AG04450 (cell line): ENCODE measurements around the gene C10orf90. TPM values are rescaled to one million over a fixed set of nuclear protein-coding genes. Genes with fewer than 3 reads are reported as not detected.

ENCODE experiments used
- CTCF ChIA-PET: fragments of 300-600, 350-600 bp; formaldehyde crosslinking; extraction: SDS; loops from one replicate; lab custom pipeline; 2022; ENCODE audit warnings: antibody characterized with exemption, inconsistent platforms; lab: Charles Lee
- POLR2A ChIA-PET: fragments of 350-600 bp; formaldehyde crosslinking; extraction: SDS; loops from one replicate; lab custom pipeline; 2021; ENCODE audit warnings: antibody characterized with exemption, inconsistent platforms; lab: Yijun Ruan, JAX
- DNase-seq: peaks from one replicate; pipeline ENCODE4 v3.0.0-alpha.2; 2011; ENCODE audit warnings: low read depth, low spot score
- H3K27ac ChIP-seq: one replicate; pipeline ENCODE4 v1.5.1; 2012; ENCODE audit warnings: low read depth, low read length, control low read depth
- H3K27me3 ChIP-seq: one replicate; pipeline ENCODE4 v1.6.0; 2012; ENCODE audit warnings: low read length; ENCODE audit not compliant: control insufficient read depth, insufficient read depth
- H3K4me3 ChIP-seq: 2 replicates; pipeline ENCODE4 v1.5.1; 2011; ENCODE audit warnings: mild to moderate bottlenecking, low read depth, low read length, control low read depth
- H3K9me3 ChIP-seq: 2 replicates; pipeline ENCODE4 v1.5.1; 2012; ENCODE audit warnings: low read length; ENCODE audit not compliant: control insufficient read depth, insufficient read depth
- polyA plus RNA-seq: library from polyadenylated mRNA; depleted of rRNA; stranded (reverse); fragments of >200 nt; gene quantifications from 2 replicates; pipeline ENCODE4 v1.2.3, GENCODE V29; 2011
- TF ChIP-seq, protein P1 (sequence below): IDR thresholded peaks from 2 replicates; pipeline ENCODE4 v1.5.1; 2011; ENCODE audit warnings: low read depth, low read length, control low read depth, inconsistent platforms

C10orf90 gene
- polyA plus RNA-seq, 1 experiment: 0.10 TPM

DNA sequence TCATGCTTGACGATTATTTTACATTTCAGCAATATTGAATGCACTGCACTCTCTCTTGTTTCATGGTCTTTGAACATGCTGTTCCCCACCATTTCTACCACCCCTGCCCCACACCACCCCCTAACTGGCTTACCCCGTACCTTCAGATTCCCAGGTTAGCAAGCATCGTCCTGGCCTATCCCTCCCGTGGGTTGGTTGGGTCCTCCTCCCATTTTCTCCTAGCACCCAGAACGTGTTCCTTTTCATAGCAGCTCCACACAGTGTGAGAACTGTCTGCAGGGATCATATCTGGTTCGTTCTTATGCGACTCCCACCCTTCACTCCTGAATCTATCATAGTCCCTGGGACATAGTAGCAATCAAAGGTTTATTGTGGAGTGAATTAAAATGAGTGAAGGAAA lies 48.6 kb downstream of the C10orf90 start:
- Histone ChIP-seq H3K4me3 (no peak overlapping the region), H3K27me3 (peaks cover 2% of the 10 kb centered on the region), H3K9me3 (no peaks in the 10 kb centered on the region), H3K27ac (no peak overlapping the region)
- ChIA-PET POLR2A (no interaction called here), CTCF (no interaction called here)
- TF ChIP-seq, protein P1, sequence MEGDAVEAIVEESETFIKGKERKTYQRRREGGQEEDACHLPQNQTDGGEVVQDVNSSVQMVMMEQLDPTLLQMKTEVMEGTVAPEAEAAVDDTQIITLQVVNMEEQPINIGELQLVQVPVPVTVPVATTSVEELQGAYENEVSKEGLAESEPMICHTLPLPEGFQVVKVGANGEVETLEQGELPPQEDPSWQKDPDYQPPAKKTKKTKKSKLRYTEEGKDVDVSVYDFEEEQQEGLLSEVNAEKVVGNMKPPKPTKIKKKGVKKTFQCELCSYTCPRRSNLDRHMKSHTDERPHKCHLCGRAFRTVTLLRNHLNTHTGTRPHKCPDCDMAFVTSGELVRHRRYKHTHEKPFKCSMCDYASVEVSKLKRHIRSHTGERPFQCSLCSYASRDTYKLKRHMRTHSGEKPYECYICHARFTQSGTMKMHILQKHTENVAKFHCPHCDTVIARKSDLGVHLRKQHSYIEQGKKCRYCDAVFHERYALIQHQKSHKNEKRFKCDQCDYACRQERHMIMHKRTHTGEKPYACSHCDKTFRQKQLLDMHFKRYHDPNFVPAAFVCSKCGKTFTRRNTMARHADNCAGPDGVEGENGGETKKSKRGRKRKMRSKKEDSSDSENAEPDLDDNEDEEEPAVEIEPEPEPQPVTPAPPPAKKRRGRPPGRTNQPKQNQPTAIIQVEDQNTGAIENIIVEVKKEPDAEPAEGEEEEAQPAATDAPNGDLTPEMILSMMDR: no peak
- DNase-seq: no peak

GRCh38 chr10:126618466-126618865 lies 52.0 kb downstream of the C10orf90 start:
- POLR2A ChIA-PET: no interaction called here
- TF ChIP-seq, protein P1: no peak
- Histone ChIP-seq H3K27ac (no peak overlapping the region), H3K4me3 (no peak overlapping the region), H3K27me3 (peaks cover 5% of the 10 kb centered on the region), H3K9me3 (no peaks in the 10 kb centered on the region)
- no peak for DNase-seq
- CTCF ChIA-PET: no interaction called here

DNA sequence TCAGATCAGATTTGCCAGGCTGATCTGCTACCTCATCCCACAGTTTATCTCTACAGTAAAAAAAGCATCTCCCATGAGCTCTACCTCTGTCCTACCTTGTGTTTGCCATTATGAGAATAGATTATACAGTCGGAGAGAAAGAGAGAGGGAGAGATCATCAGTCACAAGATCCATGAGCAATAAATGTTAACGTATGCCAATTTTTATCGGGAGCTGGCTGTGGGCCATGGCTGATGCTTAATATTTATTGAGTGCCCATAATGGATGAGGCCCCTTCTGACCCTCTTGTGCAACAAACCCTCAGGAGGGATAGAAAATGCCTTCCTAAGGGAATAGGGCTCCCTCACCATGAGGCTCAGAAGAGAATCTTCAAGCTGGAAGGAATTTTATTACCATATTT lies 52.8 kb downstream of the C10orf90 start:
- TF ChIP-seq, protein P1: no peak
- H3K27ac ChIP-seq: no peak overlapping the region
- POLR2A ChIA-PET: no interaction called here
- H3K9me3 ChIP-seq: no peaks in the 10 kb centered on the region
- CTCF ChIA-PET: no interaction called here
- peaks cover 5% of the 10 kb centered on the region for H3K27me3 ChIP-seq
- H3K4me3 ChIP-seq: no peak overlapping the region
- DNase-seq: no peak

DNA sequence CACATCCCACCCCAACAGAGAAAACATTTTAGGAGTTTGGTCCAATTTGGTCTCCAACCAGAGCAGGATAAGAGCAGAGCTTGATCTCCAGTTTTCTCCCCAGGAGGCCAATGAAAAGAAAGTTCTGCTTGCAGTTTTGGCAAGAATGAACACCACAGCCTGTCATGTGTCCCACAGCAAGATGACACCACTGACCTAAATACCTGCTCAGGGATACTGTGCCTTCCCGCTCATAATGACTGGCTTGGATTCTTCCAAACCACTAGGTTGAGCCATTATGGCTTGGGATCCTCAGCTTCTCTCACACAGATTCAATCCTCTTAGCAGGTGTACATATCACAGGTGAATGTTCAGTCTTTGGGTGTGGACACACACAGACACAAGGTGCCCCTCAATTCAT lies 53.3 kb downstream of the C10orf90 start:
- TF ChIP-seq, protein P1: no peak
- DNase-seq: no peak
- no peak overlapping the region for H3K27ac ChIP-seq
- H3K27me3 ChIP-seq: peaks cover 5% of the 10 kb centered on the region
- ChIA-PET POLR2A (no interaction called here), CTCF (no interaction called here)
- no peaks in the 10 kb centered on the region for H3K9me3 ChIP-seq
- H3K4me3 ChIP-seq: no peak overlapping the region

DNA sequence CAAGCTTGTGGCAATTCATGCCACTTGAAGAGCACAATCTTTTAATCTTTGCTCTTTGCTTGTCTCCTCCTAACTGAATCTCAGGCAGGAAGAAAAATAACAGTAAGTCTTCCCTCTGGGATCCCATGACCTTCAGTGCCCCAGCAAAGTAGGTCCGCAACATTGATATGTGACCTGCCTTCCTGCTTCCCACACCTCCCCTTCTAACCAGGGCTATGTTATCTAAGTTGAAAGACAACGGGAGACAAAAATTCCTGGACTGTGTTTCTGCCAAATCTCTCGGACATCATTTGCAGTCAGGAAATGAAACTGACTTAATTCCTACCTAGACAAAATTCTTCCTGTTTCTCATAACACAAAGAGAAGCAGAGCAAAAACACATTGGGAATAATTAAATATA lies 53.8 kb downstream of the C10orf90 start:
- no peak overlapping the region for H3K27ac ChIP-seq
- CTCF ChIA-PET: no interaction called here
- no peak for DNase-seq
- no peak overlapping the region for H3K4me3 ChIP-seq
- TF ChIP-seq, protein P1: no peak
- POLR2A ChIA-PET: no interaction called here
- no peaks in the 10 kb centered on the region for H3K9me3 ChIP-seq
- peaks cover 5% of the 10 kb centered on the region for H3K27me3 ChIP-seq
